ENCODE measurements around the gene ADK.
A peak's percentile ranks its signal among the peaks of the same experiment; 100 is the strongest.
"Not testable (repeated sequence)": the region's sequence is repeated elsewhere in the genome, so short reads cannot be mapped to it uniquely, and the experiment has no call there.

The ADK gene

DNA sequence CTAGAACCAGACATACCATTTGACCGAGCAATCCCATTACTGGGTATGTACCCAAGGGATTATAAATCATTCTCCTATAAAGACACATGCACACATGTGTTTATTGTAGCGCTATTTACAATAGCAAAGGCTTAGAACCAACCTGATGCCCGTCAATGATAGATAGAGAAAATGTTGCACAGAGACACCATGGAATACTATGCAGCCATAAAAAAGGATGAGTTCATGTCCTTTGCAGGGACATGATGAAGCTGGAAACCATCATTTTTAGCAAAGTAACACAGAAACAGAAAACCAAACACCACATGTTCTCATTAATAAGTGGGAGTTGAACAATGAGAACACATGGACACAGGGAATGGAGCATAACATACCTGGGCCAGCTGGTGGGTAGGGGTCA is 202.0 kb downstream of the ADK start:
- not testable (repeated sequence) for DNase-seq (ENCODE audit: low read depth)

DNA sequence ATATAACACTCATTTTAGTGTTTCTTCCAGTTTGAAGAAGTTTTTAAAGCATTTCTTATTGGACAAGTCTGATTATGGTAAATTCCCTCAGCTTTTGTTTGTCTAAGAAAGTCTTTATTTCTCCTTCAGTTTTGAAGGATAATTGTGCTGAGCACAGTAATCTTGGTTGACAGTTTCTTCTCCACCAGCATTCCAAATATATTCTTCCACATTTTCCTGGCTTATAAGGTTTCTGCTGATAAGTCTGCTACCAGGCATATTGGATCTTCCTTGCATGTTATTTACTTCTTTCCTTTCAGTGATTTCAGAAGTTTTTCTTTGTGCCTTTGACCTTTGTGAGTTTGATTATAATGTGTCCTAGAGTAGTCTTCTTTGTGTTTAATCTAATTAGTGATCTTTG is 210.7 kb downstream of the ADK start:
- no peak for DNase-seq (ENCODE audit: low read depth)

DNA sequence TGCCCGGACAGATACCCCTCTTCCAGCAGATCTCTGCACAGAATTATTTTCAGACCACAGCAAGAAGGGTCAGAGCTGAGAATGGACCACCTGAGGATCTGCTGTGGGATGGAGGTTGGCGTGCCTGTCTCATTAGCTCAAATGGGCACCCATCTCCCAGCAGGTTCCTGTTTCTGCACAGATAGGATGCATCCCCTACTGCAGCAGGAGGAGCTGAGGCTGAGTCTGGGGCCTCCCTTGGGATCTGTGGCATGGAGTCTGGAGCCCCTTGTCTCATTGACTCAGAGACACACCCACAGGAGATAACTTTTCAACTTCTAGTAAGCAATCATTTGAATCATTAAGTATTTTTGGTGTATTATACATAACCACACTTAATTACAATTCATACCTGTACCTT is 212.7 kb downstream of the ADK start:
- DNase-seq (ENCODE audit: low read depth): no peak

DNA sequence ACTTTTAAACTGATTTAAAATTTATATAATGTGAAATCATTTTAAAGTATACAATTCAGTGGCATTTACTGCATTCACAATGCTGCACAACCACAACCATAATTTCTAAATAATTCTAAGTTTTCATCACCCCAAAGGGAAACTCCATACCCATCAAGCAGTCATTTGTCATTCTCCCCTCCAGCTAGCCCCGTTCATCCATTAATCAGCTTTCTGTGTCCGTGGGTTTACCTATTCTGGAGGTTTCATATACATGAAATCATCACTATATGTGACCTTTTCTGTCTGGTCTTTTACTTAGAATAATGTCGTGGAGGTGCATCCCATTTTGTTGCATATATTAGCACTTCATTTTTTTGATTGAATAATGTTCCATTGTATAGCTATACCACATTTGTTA is 214.1 kb downstream of the ADK start:
- DNase-seq (ENCODE audit: low read depth): no peak

GRCh38 chr10:74371696-74372095 is 220.7 kb downstream of the ADK start:
- peak; percentile 57 for DNase-seq (ENCODE audit: low read depth)

DNA sequence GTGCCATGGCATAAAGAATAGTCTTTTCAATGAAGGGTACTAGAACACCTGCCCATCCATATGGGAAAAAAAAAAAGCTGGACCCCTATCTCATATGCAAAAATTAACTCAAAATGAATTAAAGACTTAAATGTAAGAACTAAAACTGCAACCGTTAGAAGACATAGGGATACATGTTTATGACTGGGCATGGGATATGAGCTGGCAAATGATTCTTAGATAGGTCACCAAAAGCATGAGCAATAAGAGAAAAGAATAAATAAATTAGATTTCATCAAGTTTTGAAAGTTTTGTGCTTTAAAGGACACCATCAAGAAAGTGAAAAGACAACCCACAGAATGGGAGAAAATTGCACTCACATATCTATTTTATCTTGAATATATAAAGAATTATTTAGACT is 222.0 kb downstream of the ADK start:
- no peak for DNase-seq (ENCODE audit: low read depth)

- no peak for DNase-seq (ENCODE audit: low read depth)
These were observed 226.5 kb downstream of the ADK start for GRCh38 chr10:74377476-74377875.

GRCh38 chr10:74379474-74379873 is 228.5 kb downstream of the ADK start:
- DNase-seq (ENCODE audit: low read depth): no peak

- no peak for DNase-seq (ENCODE audit: low read depth)
These were observed 229.8 kb downstream of the ADK start for GRCh38 chr10:74380795-74381194.

GRCh38 chr10:74381291-74381853 is 230.4 kb downstream of the ADK start:
- DNase-seq (ENCODE audit: low read depth): no peak

- no peak for DNase-seq (ENCODE audit: low read depth)
These were observed 231.6 kb downstream of the ADK start for GRCh38 chr10:74382663-74383062.

DNA sequence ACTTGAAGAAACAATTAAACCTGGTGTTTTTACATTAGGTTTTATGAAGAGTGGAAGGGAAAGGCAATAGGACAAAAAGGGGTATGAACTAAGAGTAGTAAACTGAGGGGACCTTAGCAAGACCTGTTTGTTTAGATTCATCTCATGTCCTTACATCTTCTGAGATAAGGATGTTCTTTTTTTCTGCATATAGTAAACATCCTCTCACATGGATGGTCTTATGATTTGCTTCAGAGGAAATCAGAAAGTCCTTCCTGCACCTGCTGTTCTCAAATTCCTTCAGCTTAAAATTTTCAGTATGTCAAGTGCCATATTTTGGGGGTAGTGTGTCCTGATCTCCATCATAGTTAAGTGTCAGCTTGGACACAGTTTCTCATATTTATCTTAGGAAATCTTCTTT is 232.6 kb downstream of the ADK start:
- no peak for DNase-seq (ENCODE audit: low read depth)

DNA sequence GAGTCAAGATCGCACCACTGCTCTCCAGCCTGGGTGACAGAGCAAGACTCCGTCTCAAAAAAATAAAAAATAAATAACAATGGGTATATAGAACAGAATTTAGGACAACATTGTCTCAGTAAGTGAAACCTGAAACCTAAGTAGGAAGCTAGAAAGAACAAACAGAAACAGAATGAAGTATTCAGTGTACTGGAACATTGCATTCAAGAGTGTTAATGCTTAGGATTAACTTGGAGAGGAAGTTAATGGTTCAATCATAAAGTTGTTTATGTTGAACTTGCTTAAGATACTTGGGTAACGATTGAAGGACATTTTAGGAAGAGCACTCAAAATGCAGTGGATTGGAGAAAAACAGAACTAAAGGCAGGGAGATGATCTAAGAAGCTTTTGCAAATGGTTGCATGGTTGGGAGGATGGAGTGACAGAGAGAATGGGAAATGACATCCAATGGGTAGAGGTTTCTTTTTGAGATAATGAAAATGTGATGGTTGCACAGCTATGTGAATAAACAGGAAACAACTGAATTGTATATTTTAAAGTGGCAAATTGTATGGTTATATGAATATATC is 233.7 kb downstream of the ADK start:
- peak; percentile 22 for DNase-seq (ENCODE audit: low read depth)

DNA sequence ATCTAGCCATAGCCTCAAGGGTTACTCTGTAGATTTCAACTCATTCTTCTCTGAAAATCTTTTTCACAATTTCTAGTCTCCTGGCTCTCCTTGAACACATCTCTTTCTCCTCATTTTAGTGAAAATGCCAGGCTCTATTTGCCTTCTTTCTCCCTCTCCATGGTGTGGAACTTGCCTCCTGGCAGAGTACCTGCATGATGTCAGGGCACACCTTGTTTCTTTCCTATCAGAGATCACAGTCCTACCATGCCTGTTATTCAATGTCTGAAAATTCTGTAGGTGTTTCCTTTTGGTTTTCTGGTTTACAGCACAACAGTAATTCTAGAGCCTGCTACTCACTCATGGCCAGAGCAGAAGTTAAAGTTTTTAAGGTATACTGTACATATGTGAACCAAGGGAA is 237.8 kb downstream of the ADK start:
- DNase-seq (ENCODE audit: low read depth): no peak

DNA sequence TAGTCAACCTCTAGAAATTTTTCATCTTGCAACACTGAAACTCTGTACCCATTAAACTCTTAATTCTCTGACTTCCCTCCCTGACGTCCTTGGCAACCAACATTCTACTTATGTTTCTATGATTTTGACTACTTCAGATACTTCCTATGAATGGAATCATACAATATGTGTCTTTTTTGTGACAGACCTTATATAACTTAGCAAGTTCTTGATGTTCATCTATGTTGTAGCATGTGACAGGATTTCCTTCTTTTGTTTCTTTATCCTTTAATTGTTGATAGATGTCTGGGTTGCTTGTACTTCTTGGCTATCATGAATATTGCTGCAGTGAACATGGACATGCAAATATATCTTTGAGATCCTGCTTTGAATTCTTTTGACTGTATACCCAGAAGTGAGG is 240.8 kb downstream of the ADK start:
- DNase-seq (ENCODE audit: low read depth): no peak

- DNase-seq (ENCODE audit: low read depth): peak; percentile 9
These were observed 243.5 kb downstream of the ADK start for GRCh38 chr10:74394416-74394969.

GRCh38 chr10:74400186-74400585 is 249.2 kb downstream of the ADK start:
- no peak for DNase-seq (ENCODE audit: low read depth)

- DNase-seq (ENCODE audit: low read depth): no peak
These were observed 255.0 kb downstream of the ADK start for GRCh38 chr10:74406006-74406405.

GRCh38 chr10:74415146-74415839 is 264.3 kb downstream of the ADK start:
- no peak for DNase-seq (ENCODE audit: low read depth)

- DNase-seq (ENCODE audit: low read depth): no peak
These were observed 266.4 kb downstream of the ADK start for GRCh38 chr10:74417397-74417796.

GRCh38 chr10:74418285-74418872 is 267.4 kb downstream of the ADK start:
- peak; percentile 25 for DNase-seq (ENCODE audit: low read depth)

DNA sequence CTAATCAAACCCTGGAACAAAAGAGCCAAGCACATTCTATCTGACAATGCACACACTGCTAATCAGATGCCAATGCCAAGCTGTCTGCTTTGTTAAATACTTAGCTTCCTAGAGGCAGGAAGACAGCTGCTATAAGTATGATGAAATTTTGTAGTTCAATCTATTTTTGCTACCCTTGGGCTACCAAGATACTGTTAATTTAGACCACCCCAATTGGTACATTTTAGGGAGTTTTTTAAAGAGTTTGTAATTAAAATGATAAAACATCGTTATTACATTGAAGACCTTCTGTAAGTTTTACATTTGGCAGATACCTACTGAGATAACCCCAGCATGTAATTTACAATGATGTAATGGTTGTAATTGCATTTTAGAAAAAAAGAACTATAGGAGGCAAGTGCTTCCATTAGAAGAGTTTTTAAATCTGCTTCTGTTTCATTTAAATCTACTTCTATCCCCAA is 268.5 kb downstream of the ADK start:
- no peak for DNase-seq (ENCODE audit: low read depth)

- peak; percentile 46 for DNase-seq (ENCODE audit: low read depth)
These were observed 268.9 kb downstream of the ADK start for GRCh38 chr10:74419958-74420375.

All from iris pigment epithelial cell (primary cell).